Endometrial microvascular endothelial cells (primary cell): ENCODE measurements around the gene ING4. TPM values are rescaled to one million over a fixed set of nuclear protein-coding genes. Genes with fewer than 3 reads are reported as not detected.

ENCODE experiments used
- in situ Hi-C: cut with HindIII; loops from 2 replicates; pipeline ENCODE4 v1.10.0; 2017; ENCODE audit warnings: low sequenced_read_pairs, low pct_unique_long_range_greater_than_20kb; ENCODE audit errors: inconsistent ontology term
- total RNA-seq: library from RNA; depleted of rRNA; stranded (reverse); fragments of >200 nt; gene quantifications from one replicate; pipeline ENCODE4 v1.2.3, GENCODE V29; 2015; ENCODE audit errors: inconsistent ontology term

Gene ING4
- total RNA-seq, 1 donor from 2014 or later = 39.5 TPM

GRCh38 chr12:6613015-6613775, 49.7 kb downstream of the ING4 start:
- in situ Hi-C loops = no loop called here

GRCh38 chr12:6612652-6613014, 50.3 kb downstream of the ING4 start:
- in situ Hi-C loops = no loop called here

- in situ Hi-C loops = no loop called here
Measured at GRCh38 chr12:6612247-6612646, 50.7 kb downstream of the ING4 start.

DNA sequence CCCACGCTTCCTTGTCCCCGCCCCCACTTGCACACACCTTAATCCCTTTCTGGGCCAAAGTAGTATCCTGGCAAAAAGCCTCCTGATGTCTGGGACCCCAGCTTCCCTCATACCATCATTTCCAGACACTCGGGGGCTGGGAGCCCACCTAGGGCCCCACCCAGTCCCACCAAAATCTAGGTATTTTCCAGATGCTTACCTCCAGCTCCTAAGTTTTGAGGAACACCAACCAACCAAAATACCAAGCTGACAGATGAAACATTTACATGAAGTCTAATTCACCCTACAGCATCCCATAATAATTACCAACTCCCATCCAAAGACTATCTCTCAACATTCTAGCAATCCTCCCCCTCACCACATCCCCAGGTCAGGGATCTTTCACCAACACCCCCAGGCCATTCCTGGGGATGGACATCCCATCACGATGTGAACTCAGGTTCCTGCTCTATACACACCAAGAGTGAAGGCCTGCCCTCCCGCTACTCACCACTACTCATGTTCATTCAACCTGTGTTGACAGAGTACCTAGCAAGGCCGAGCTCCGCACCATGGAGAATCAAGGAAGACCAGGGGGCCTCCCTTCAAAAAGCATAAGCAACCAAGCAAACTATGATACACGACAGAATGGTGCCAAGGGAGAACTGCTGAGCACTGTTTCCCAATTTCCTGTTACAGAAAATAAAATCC, 54.2 kb downstream of the ING4 start:
- in situ Hi-C loops = no loop called here

DNA sequence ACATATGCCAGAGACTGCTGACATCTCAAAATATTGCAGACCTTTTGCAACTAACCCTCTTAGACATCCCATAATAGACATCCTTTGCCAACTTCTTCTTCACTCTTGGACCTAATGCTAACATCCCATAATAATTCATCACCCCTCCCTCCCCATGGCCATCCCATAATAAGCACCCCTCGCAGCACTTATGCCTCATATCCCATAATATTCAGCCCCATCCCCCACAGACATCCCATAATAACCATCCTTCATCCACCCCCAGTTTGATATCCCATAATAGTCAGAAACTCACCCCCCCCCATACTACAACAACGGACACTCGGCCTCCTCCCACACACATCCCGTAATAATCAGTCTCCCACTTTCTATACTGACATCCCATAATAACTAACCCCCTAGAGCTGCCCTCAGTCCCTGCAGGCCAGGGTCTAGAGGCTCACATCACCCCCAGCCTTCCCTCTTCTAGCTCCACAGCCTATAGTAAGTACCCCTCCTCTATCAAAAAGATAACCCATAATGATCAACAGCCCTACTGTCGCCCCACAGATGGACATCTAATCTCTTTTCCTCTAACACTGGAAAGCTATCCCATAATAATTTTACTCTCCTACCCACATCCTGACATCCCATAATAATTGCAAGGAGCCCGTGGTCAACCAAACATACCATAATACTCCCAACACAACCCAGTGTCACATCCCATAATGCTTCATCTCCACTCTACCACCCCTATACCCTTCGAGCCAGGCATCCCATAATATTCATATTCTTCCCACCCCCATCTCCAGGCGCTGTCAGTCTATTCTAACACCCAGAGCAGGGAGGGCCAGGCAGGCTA, 54.9 kb downstream of the ING4 start:
- in situ Hi-C loops = no loop called here

DNA sequence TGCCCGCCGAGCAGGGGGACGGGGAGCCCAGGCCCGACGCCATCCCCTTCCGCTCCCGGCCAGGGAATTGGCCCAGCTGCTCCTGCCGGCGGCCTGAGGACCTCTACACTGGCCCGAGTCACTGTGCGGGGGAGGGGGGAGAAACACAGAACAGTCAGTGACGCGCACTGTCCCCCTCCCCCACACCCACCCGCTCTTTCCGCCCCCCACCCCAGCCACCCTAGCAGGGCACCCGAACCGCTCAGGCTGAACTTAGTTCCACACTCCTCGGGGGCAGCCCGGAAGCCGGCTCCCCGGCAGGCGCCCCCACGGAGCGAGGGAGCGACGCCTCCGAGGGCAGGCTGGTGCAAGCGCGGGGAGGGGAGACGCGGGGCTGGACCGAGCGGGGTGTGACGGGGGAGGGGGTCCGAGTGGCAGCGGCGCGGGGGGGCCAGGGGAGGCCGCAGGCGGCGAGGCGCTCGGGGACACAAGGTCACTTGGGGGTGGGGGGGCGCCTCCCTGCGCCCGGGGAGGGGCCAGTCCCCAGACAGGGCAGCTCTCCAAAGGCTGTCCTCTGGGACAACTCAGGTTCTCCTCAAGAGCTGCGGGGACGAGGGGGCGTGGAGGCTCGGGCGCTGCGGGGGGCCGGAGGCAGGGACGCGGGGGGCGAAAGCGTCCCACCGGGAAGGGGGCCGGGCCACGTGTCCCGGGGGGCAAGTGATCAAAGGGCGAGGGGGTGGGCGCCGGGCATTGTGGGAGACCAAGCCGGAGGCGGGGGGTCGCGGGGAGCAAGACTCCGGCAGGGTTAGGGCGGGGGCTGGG, 56.4 kb downstream of the ING4 start:
- in situ Hi-C loops = no loop called here

DNA sequence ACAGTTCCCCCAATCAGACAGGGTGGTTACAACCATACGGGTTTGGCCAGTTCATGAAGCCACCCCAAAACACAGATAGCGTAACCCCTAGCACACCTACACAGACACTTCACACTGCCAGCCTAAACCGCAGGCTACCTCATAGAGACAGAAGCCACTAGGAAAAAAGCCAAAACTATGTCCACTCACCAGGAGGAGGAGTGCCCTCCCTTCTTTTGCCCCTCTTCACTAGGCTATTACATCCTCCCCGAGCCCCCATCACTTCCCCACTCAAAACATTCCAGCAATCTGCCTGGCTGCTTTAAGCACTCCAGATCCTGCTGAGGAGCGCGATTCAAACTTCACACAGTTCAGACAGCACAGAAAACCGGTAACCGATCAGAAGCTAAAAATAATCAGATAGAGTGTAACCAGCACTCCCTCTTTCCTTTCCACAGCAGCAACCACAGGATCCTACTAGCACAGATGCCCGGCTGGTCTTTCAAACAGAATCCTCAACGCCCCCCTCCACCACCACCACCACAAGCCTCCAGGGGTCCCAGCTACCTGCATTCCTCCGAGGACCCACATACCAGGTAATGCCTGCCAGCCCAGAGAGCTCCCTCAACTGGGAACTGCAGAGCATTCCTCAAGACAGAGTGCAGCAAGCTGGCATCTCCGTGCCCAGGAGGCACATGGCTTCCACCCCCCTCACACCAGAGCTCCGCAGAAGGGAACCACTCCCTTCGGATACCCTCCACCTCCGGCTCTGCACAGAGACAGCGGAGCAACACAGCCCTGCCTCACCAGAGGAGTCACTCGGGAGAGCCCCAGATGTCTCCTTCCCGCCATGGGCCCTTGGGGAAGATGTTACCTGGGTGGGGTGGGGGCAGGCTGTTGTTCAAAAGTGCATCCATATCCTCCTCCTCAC, 57.2 kb downstream of the ING4 start:
- in situ Hi-C loops = no loop called here

DNA sequence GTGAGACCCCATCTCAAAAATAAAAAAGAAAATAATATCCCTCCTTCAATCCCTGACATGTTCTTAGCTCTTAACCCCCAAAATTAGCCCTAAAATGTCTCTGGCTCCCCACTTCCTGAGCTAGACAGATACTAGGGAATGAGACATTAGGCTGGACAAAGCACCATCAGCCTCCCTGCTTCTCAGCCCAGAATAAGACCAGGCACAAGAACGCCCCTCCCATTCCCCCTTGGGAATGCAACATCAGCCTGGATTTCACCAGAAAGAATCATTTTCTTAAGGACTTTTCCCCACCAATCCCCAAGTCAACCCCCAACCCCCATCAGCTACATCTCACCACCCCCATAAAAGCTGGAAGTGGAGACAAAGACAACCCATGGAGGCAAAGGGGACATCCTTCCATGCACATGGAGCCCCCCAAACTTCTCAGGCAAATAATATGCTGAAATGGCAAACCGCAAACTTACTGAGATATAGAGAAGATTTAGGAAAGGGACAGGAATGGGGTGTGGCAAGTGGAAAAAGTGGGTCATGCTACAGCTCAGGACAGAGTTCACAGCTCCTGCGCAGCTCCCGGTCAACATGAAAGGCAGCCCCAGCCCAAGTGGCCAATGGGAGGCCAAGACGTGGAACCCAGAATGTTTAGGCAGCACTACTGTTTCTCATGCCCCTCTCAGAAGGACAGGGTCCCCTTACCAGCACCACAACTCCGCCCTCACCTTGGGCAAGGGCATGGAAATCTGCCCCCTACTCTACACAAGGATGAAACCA, 58.5 kb downstream of the ING4 start:
- in situ Hi-C loops = no loop called here

GRCh38 chr12:6603095-6603567, 59.8 kb downstream of the ING4 start:
- in situ Hi-C loops = no loop called here

DNA sequence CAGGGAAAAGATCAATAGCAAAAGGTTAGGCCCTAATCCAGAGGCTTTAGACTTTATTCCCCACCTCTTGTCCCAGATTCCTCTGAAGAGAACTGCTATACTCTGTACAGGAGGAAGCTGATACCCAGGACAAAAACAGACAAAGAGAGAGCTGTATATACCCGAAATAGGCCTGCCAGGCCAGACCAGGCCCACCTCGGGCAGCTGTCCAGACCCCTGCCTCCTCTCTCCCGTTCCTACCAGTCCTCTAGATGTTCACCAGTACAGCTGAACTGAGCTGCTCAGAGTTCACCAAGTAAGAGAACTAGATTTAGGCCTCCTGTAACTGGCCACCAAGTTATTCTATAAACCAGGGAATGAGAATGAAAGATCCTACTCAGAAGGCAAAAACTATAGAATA, 60.4 kb downstream of the ING4 start:
- in situ Hi-C loops = no loop called here

Other genes starting within 250 kb of the ING4 start
- gene CD27, start 218.2 kb downstream of the ING4 start, total RNA-seq = not detected
- 18.2 TPM for gene TAPBPL, start 211.1 kb downstream of the ING4 start, total RNA-seq
- gene VAMP1, start 192.4 kb downstream of the ING4 start, total RNA-seq = 2.1 TPM
- 108 TPM for gene MRPL51, start 169.9 kb downstream of the ING4 start, total RNA-seq
- gene NCAPD2, start 169.0 kb downstream of the ING4 start, total RNA-seq = 102 TPM
- 6,670 TPM for gene GAPDH, start 128.6 kb downstream of the ING4 start, total RNA-seq
- 15.8 TPM for gene IFFO1, start 107.1 kb downstream of the ING4 start, total RNA-seq
- 59.6 TPM for gene NOP2, start 94.8 kb downstream of the ING4 start, total RNA-seq
- gene CHD4, start 55.7 kb downstream of the ING4 start, total RNA-seq = 202 TPM
- not detected for gene LPAR5, start 27.2 kb downstream of the ING4 start, total RNA-seq
- gene ACRBP, start 15.7 kb downstream of the ING4 start, total RNA-seq = not detected
- gene ZNF384, start 26.3 kb upstream of the ING4 start, total RNA-seq = 13.8 TPM
- gene PIANP, start 37.7 kb upstream of the ING4 start, total RNA-seq = not detected
- gene COPS7A, start 60.9 kb upstream of the ING4 start, total RNA-seq = 69.5 TPM
- gene MLF2, start 90.0 kb upstream of the ING4 start, total RNA-seq = 223 TPM
- 238 TPM for gene PTMS, start 103.2 kb upstream of the ING4 start, total RNA-seq
- gene LAG3, start 109.4 kb upstream of the ING4 start, total RNA-seq = 0.19 TPM
- gene CD4, start 126.4 kb upstream of the ING4 start, total RNA-seq = not detected
- 0.19 TPM for gene GPR162, start 158.7 kb upstream of the ING4 start, total RNA-seq
- gene P3H3, start 165.3 kb upstream of the ING4 start, total RNA-seq = 32.3 TPM
- 0.74 TPM for gene GNB3, start 177.8 kb upstream of the ING4 start, total RNA-seq
- gene CDCA3, start 188.2 kb upstream of the ING4 start, total RNA-seq = 50.0 TPM
- 102 TPM for gene USP5, start 189.0 kb upstream of the ING4 start, total RNA-seq
- 1,455 TPM for gene TPI1, start 204.4 kb upstream of the ING4 start, total RNA-seq
- gene SPSB2, start 210.2 kb upstream of the ING4 start, total RNA-seq = 2.1 TPM
- 5.9 TPM for gene LRRC23, start 241.7 kb upstream of the ING4 start, total RNA-seq